ENCODE data around the gene HNRNPA1L2. TPM values are rescaled to one million over a fixed set of nuclear protein-coding genes. Genes with fewer than 3 reads are reported as not detected.

HNRNPA1L2 gene
- polyA plus RNA-seq, 2 of the 4 experiments (the other 2 are of a cell fraction) = 5.8 to 8.5 TPM

DNA sequence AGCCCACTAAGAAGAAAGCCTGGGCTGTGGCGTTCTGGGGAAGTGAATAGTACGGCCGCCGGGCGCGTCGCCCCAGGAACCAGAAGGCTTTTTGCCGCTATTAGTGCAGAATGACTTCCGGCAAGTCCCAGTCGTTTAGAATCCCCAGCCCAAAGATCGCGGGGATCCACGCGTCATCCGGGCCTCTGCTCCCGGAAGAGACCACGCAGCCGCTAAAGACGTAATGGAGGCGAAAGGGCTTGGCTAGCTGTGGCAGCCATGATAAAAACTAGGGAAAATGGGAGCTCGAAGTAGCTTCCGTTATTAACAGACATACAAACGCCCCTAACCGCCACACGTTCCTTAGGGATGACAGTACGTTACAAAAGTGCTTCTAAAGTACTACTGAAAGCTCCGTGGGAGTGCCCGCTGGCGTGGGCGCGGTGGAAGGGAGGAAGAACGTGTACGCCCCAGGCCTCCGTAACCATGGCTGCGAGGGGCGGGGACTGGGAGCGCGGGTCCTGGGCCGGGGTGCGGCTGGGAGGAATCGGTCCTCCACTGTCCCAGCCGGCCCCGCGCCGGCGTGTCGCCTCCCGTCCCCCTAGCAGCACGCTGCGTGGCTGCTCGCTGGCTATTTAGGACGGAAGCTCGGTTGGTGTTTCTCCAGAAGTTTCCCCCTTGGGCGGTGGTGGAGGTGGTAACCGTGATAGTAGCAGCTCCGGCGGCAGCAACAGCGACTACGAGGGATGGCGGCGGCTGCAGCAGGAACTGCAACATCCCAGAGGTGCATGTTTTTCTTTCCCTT is 10.2 kb downstream of the HNRNPA1L2 start, which contains the start of gene SUGT1 (continued):
- TF ChIP-seq MYC (IDR thresholded peaks at IDR 0.05; ENCODE audit: borderline replicate concordance, low read length) (peak; percentile 63; the same call in 1 of the 2 replicates), HOXB5 (CRISPR knock-in tag; IDR thresholded peaks at IDR 0.05) (no peak), CEBPB (IDR thresholded peaks at IDR 0.05) (0 out of 4 replicates have a peak, but pooled peaks of 1 of the 2 experiments have one; percentile 12), PHF8 (IDR thresholded peaks at IDR 0.05; ENCODE audit: borderline replicate concordance, low read depth) (peak; percentile 48; the same call in 1 of the 2 replicates), CBX2 (IDR thresholded peaks at IDR 0.05; ENCODE audit: borderline replicate concordance, low read depth) (no peak)

DNA sequence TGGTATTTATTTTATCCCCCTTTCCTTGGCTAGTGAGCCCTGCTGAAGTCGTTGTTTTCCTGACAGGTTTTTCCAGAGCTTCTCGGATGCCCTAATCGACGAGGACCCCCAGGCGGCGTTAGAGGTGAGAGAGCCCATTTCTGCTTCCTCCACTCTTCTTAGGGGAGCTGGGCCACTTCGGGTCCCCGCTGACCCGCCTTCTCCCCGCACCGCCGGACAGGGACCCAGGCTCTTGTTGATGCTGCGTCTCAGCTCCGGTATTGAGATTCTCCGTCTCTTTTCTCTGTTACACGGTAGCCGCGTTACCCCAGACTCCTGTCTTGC is 10.7 kb downstream of the HNRNPA1L2 start:
- Histone ChIP-seq H3K27ac (peak overlapping the region; percentile 87 to 94), H3K4me3 (peak overlapping the region; percentile 58), H3K4me2 (peak overlapping the region; percentile 78), H3K4me1 (peaks cover 7% of the 10 kb centered on the region; the same call in 1 of the 3 replicates), H3K9me3 (no peaks in the 10 kb centered on the region)
- FAIRE-seq (no peak), DNase-seq (ENCODE audit: low read depth in 1 of 2, low spot score in 1 of 2) (peak in 1 of 2 experiments; percentile 6), ATAC-seq (peak; percentile 56 to 64)
- ChIA-PET CTCF (interaction anchor here (0.9 to 1.8 kb wide), 8 partner anchors 9 to 202 kb away, joined by 3 to 10 read pairs (median 4); partner anchors contain the start of gene VPS36), POLR2A (interaction anchor here (0.7 to 2.4 kb wide), 10 partner anchors 9 to 315 kb away, joined by 3 to 56 read pairs (median 3); partner anchors contain the start of gene HNRNPA1L2)
- WGBS (ENCODE audit: missing lambda C conversion rate) = 0% methylated on average over 11 of the region's 18 CpGs
- TF ChIP-seq RNF2 (IDR thresholded peaks at IDR 0.05; ENCODE audit: borderline replicate concordance, low read depth) (no peak), JUNB (IDR thresholded peaks at IDR 0.05) (no peak), HDAC2 (IDR thresholded peaks at IDR 0.05) (no peak)
- TF ChIP-seq, protein P1, sequence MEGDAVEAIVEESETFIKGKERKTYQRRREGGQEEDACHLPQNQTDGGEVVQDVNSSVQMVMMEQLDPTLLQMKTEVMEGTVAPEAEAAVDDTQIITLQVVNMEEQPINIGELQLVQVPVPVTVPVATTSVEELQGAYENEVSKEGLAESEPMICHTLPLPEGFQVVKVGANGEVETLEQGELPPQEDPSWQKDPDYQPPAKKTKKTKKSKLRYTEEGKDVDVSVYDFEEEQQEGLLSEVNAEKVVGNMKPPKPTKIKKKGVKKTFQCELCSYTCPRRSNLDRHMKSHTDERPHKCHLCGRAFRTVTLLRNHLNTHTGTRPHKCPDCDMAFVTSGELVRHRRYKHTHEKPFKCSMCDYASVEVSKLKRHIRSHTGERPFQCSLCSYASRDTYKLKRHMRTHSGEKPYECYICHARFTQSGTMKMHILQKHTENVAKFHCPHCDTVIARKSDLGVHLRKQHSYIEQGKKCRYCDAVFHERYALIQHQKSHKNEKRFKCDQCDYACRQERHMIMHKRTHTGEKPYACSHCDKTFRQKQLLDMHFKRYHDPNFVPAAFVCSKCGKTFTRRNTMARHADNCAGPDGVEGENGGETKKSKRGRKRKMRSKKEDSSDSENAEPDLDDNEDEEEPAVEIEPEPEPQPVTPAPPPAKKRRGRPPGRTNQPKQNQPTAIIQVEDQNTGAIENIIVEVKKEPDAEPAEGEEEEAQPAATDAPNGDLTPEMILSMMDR (IDR thresholded peaks at IDR 0.05) = no peak; the same call in 2 of the 3 replicates

DNA sequence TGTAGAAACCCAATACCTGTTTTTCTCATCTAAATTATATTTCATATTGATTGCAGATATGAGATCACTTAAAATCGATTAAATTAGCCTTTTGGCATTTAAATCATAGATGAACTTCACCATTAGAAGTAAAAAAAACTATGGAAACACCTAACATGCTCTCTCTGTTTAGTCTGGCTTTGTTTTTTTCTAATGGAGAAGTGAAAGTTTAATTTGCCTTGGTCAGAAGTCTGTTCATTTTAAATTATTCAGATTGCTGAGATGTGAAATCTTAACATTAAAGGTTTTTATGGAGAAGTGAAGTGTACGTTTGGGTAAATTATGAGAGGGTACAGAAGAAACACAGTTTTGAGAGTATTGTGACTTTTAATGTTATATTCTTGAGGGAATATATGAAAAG is 17.1 kb downstream of the HNRNPA1L2 start:
- Histone ChIP-seq H3K4me1 (no peaks in the 10 kb centered on the region), H3K4me3 (no peak overlapping the region), H3K9me3 (no peaks in the 10 kb centered on the region), H3K4me2 (no peak overlapping the region), H3K27ac (no peak overlapping the region)
- WGBS (ENCODE audit: missing lambda C conversion rate) = 53% methylated on average over 2 of the region's 2 CpGs
- DNase-seq (ENCODE audit: low read depth in 1 of 2, low spot score in 1 of 2) = no peak
- no peak for ATAC-seq
- no peak for FAIRE-seq
- TF ChIP-seq CEBPB (IDR thresholded peaks at IDR 0.05) (no peak), FOSL2 (IDR thresholded peaks at IDR 0.05) (no peak), FOSL2 (CRISPR knock-in tag; IDR thresholded peaks at IDR 0.05) (no peak), FOXS1 (CRISPR knock-in tag; IDR thresholded peaks at IDR 0.05) (no peak), RNF2 (IDR thresholded peaks at IDR 0.05; ENCODE audit: borderline replicate concordance, low read depth) (no peak), NR3C1 (IDR thresholded peaks at IDR 0.05) (no peak), NFE2L2 (conservative IDR thresholded peaks at IDR 0.05; ENCODE audit: low read length) (no peak), PBX3 (IDR thresholded peaks at IDR 0.05) (no peak)
- TF ChIP-seq, protein P2, sequence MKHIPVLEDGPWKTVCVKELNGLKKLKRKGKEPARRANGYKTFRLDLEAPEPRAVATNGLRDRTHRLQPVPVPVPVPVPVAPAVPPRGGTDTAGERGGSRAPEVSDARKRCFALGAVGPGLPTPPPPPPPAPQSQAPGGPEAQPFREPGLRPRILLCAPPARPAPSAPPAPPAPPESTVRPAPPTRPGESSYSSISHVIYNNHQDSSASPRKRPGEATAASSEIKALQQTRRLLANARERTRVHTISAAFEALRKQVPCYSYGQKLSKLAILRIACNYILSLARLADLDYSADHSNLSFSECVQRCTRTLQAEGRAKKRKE (CRISPR knock-in tag; IDR thresholded peaks at IDR 0.05; ENCODE audit: low read depth) = no peak
- CTCF ChIA-PET = no interaction called here
- POLR2A ChIA-PET = no interaction called here

DNA sequence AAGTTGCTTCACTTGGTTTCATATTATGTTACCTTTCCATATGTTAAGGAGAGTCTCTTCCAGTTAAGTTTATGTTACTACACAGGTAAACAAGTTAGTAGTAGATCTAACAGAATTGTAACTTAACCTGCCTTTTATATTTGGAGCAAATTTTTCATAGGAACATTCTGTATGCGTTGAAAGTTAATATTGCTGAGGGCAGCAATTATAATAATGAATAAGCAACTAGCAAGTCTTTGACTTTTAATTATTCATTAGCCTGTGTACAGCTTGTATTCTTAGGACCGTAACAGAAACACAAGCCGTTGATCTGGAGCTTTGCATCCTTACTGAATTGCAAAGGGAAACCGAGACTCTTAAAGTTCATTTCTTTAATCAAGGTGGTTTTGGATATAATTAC is 22.0 kb downstream of the HNRNPA1L2 start:
- no peak for FAIRE-seq
- no peak for ATAC-seq
- ChIA-PET POLR2A (no interaction called here), CTCF (interaction anchor here (1.2 to 2.6 kb wide), 6 partner anchors 11 to 304 kb away, joined by 3 to 20 read pairs (median 12); partner anchors contain the start of gene SUGT1)
- 92% methylated on average over 4 of the region's 4 CpGs for whole genome bisulfite sequencing (ENCODE audit: missing lambda C conversion rate)
- Histone ChIP-seq H3K9me3 (no peaks in the 10 kb centered on the region), H3K4me2 (no peak overlapping the region), H3K4me1 (no peaks in the 10 kb centered on the region), H3K4me3 (no peak overlapping the region), H3K27ac (no peak overlapping the region)
- TF ChIP-seq MAFK (IDR thresholded peaks at IDR 0.05; ENCODE audit: partially characterized antibody) = peak; percentile 60
- TF ChIP-seq CEBPB (IDR thresholded peaks at IDR 0.05) = no peak
- no peak for TF ChIP-seq HEYL (CRISPR knock-in tag; IDR thresholded peaks at IDR 0.05)
- no peak for DNase-seq (ENCODE audit: low read depth in 1 of 2, low spot score in 1 of 2)

Measured in A549 (cell line).